PC-9 (cell line): ENCODE results near the gene ETF1. TPM values are rescaled to one million over a fixed set of nuclear protein-coding genes. Genes with fewer than 3 reads are reported as not detected.

ENCODE experiments used
- Bru-seq: library from RNA; stranded (reverse); fragments of 400-500 nt; gene quantifications from one replicate; lab custom pipeline; 2021; lab: Mats Ljungman, UMichigan
- BruChase-seq, 2 experiments: library from RNA; stranded (reverse); fragments of 400-500 nt; gene quantifications; one replicate each; lab custom pipeline; 2021; lab: Mats Ljungman, UMichigan
- BruUV-seq: library from RNA; stranded (reverse); fragments of 400-500 nt; replicated peaks from 2 replicates; lab custom pipeline; 2021; lab: Mats Ljungman, UMichigan
- CTCF ChIA-PET: fragments of 300-600 bp; sonication (Branson Sonifier 250); formaldehyde crosslinking; loops from one replicate; lab custom pipeline; 2022; ENCODE audit warnings: antibody characterized with exemption; lab: Charles Lee
- POLR2A ChIA-PET: fragments of 300-600 bp; sonication (Branson Sonifier 250); formaldehyde crosslinking; loops from one replicate; lab custom pipeline; 2022; ENCODE audit warnings: antibody characterized with exemption; ENCODE audit not compliant: unreplicated experiment; lab: Charles Lee
- DNase-seq, 2 experiments: peaks; one replicate each; pipeline versions ENCODE4 v3.0.0 to v3.0.0-alpha.2; 2015 to 2022; ENCODE audit warnings: mixed read lengths in 1 of 2
- H2AFZ ChIP-seq: fragments of 200-600 bp; sonication (generic); 2 replicates; pipeline ENCODE4 v1.8.1; 2017; ENCODE audit warnings: antibody characterized with exemption
- H3F3A ChIP-seq: fragments of 200-600 bp; sonication (generic); 2 replicates; pipeline ENCODE4 v1.8.1; 2017; ENCODE audit warnings: antibody characterized with exemption, mild to moderate bottlenecking, low read depth; ENCODE audit not compliant: insufficient read depth
- H3K27ac ChIP-seq: fragments of 200-600 bp; sonication (generic); 2 replicates; pipeline ENCODE4 v1.6.1; 2016; ENCODE audit warnings: mixed run types
- H3K27me3 ChIP-seq: fragments of 200-600 bp; sonication (generic); 2 replicates; pipeline ENCODE4 v1.6.1; 2016; ENCODE audit warnings: low read depth, mixed run types; ENCODE audit not compliant: insufficient read depth
- H3K36me3 ChIP-seq: fragments of 200-600 bp; sonication (generic); 2 replicates; pipeline ENCODE4 v1.6.1; 2016; ENCODE audit warnings: low read depth, mixed run types
- H3K4me1 ChIP-seq: fragments of 200-600 bp; sonication (generic); replicated peaks from 2 replicates; pipeline ENCODE4 v1.6.1; 2016; ENCODE audit warnings: mixed run types; ENCODE audit not compliant: insufficient read depth
- H3K4me2 ChIP-seq: fragments of 200-600 bp; sonication (generic); 2 replicates; pipeline ENCODE4 v1.6.1; 2017; ENCODE audit warnings: mixed run types
- H3K4me3 ChIP-seq: fragments of 200-600 bp; sonication (generic); 2 replicates; pipeline ENCODE4 v1.6.1; 2016; ENCODE audit warnings: mixed run types
- H3K79me2 ChIP-seq: fragments of 200-600 bp; sonication (generic); 2 replicates; pipeline ENCODE4 v1.6.1; 2017; ENCODE audit warnings: low read depth, mixed run types
- H3K9me2 ChIP-seq: fragments of 200-600 bp; sonication (generic); 2 replicates; pipeline ENCODE4 v1.8.1; 2017; ENCODE audit warnings: mild to moderate bottlenecking; ENCODE audit not compliant: insufficient read depth
- H3K9me3 ChIP-seq: fragments of 200-600 bp; sonication (generic); 2 replicates; pipeline ENCODE4 v1.8.1; 2016; ENCODE audit warnings: low read depth; ENCODE audit not compliant: insufficient read depth
- H4K20me1 ChIP-seq: fragments of 200-600 bp; sonication (generic); 2 replicates; pipeline ENCODE4 v1.8.1; 2017; ENCODE audit not compliant: insufficient read depth
- CTCF ChIP-seq: fragments of 200-600 bp; sonication (generic); conservative IDR thresholded peaks from 2 replicates; pipeline ENCODE4 v1.6.1; 2017; ENCODE audit warnings: mixed run types, antibody characterized with exemption, mild to moderate bottlenecking, moderate library complexity
- EZH2 ChIP-seq: fragments of 200-600 bp; sonication (generic); IDR thresholded peaks from 2 replicates; pipeline ENCODE4 v1.8.0; 2017; ENCODE audit warnings: antibody characterized with exemption, low read depth
- intact Hi-C: fragments of 100-400 bp; cut with micrococcal nuclease; formaldehyde crosslinking; loops from one replicate; pipeline ENCODE4 v1.10.0; 2022; ENCODE audit not compliant: unreplicated experiment
- long read RNA-seq: library from polyadenylated mRNA; stranded (forward); transcript quantifications from one replicate; pipeline ENCODE4 v2.0.0, GENCODE V29; 2022
- total RNA-seq: library from RNA; stranded (reverse); gene quantifications from 2 replicates; pipeline ENCODE4 v1.2.3, GENCODE V29; 2021

The ETF1 gene
- total RNA-seq (61.8 and 84.9 TPM in 2 replicates), Bru-seq, nascent RNA (percentile 96 among the genes with signal in this experiment), BruChase-seq, experiment 1, labeled RNA remaining after a 2-hour chase (percentile 92 among the genes with signal in this experiment), BruChase-seq, experiment 2, labeled RNA remaining after a 6-hour chase (percentile 98 among the genes with signal in this experiment)
- long read RNA-seq, transcript ETF1-201 (11 exons, 3,742 nt) = major isoform, 69 of 118 reads
- long read RNA-seq, partial matches to known transcripts = 32 of 118 reads
- long read RNA-seq, other reads (novel, unspliced or antisense) = 17 of 118 reads

GRCh38 chr5:138542956-138543729 is at the start of gene ETF1:
Gene ETF1, minus strand, starts transcription at chr5:138543236. Its CDS starts 318 bp downstream, at chr5:138542918.
- Histone ChIP-seq H3K27me3 (no peaks in the 10 kb centered on the region), H3F3A (peaks cover 40% of the 10 kb centered on the region; the same call in 1 of the 2 replicates), H3K9me3 (no peaks in the 10 kb centered on the region), H3K27ac (peak within 1 kb of the TSS; percentile 77), H2AFZ (peak within 1 kb of the TSS; percentile 77), H3K4me1 (peaks cover 45% of the 10 kb centered on the region), H3K9me2 (no peaks in the 10 kb centered on the region), H3K4me3 (peak within 1 kb of the TSS; percentile 66), H3K4me2 (peak within 1 kb of the TSS; percentile 97), H4K20me1 (peaks cover 40% of the 10 kb centered on the region), H3K36me3 (peaks cover 38% of the 10 kb centered on the region), H3K79me2 (peaks cover 93% of the 10 kb centered on the region)
- DNase-seq = peak; percentile 96 to 99
- intact Hi-C loops = loop anchor here (1.0 to 10.0 kb wide), 3 partner anchors 32 to 358 kb away; partner anchors contain the start of genes EGR1 and HSPA9
- CTCF ChIA-PET = no interaction called here
- no TSS peak for BruUV-seq
- POLR2A ChIA-PET = interaction anchor here (0.5 to 1.1 kb wide), 5 partner anchors 14 to 196 kb away, joined by 3 to 8 read pairs (median 7); partner anchors contain the start of gene HSPA9
- TF ChIP-seq EZH2 (no peak), CTCF (no peak)

GRCh38 chr5:138588013-138588788 is 45.2 kb upstream of the ETF1 start:
- Histone ChIP-seq H3K27ac (no peak overlapping the region), H3K27me3 (no peaks in the 10 kb centered on the region), H4K20me1 (no peaks in the 10 kb centered on the region), H3K79me2 (no peaks in the 10 kb centered on the region), H3K4me1 (no peaks in the 10 kb centered on the region), H3K9me3 (no peaks in the 10 kb centered on the region), H3K36me3 (no peaks in the 10 kb centered on the region), H3F3A (no peaks in the 10 kb centered on the region), H2AFZ (no peak overlapping the region), H3K4me2 (no peak overlapping the region), H3K4me3 (no peak overlapping the region), H3K9me2 (no peaks in the 10 kb centered on the region)
- peak in 1 of 2 experiments; percentile 43 for DNase-seq
- POLR2A ChIA-PET = interaction anchor here (0.6 kb wide), 1 partner anchor 12 kb away, joined by 4 read pairs; no protein-coding TSS in a partner anchor
- BruUV-seq = no TSS peak
- TF ChIP-seq CTCF (no peak), EZH2 (no peak)
- intact Hi-C loops = no loop called here
- CTCF ChIA-PET = no interaction called here

GRCh38 chr5:138585157-138585556 is 42.1 kb upstream of the ETF1 start:
- no peak for DNase-seq
- Histone ChIP-seq H3K36me3 (no peaks in the 10 kb centered on the region), H2AFZ (no peak overlapping the region), H3F3A (no peaks in the 10 kb centered on the region), H3K4me3 (no peak overlapping the region), H3K4me2 (no peak overlapping the region), H3K4me1 (no peaks in the 10 kb centered on the region), H3K27me3 (no peaks in the 10 kb centered on the region), H3K79me2 (no peaks in the 10 kb centered on the region), H3K9me3 (no peaks in the 10 kb centered on the region), H4K20me1 (no peaks in the 10 kb centered on the region), H3K9me2 (no peaks in the 10 kb centered on the region), H3K27ac (no peak overlapping the region)
- intact Hi-C loops = no loop called here
- ChIA-PET POLR2A (interaction anchor here (0.5 kb wide), 1 partner anchor 1318 kb away, joined by 3 read pairs; no protein-coding TSS in a partner anchor), CTCF (no interaction called here)
- TF ChIP-seq EZH2 = no peak
- TF ChIP-seq CTCF = no peak
- no TSS peak for BruUV-seq
